RWPE2 (cell line): Measurements from ENCODE around the gene RELCH.

Source experiments
- ATAC-seq: fragments of 200-7000 bp; cut with Tn5 transposase; 3 replicates; pipeline ENCODE4 v1.9.1; 2021; ENCODE audit warnings: low read depth
- DNase-seq: peaks from one replicate; pipeline ENCODE4 v3.0.0-alpha.2; 2020; ENCODE audit warnings: low spot score
- H3K27ac ChIP-seq: fragments of 450-650 bp; 2 replicates; pipeline ENCODE4 v1.5.1; 2017; ENCODE audit warnings: mild to moderate bottlenecking; ENCODE audit not compliant: poor library complexity, severe bottlenecking
- H3K27me3 ChIP-seq: fragments of 250-450 bp; sonication (Bioruptor Pico); 2 replicates; pipeline ENCODE4 v1.5.1; 2021; ENCODE audit warnings: mild to moderate bottlenecking, moderate library complexity; ENCODE audit not compliant: insufficient read depth, poor library complexity, severe bottlenecking
- H3K36me3 ChIP-seq: fragments of 250-450 bp; sonication (Bioruptor Pico); 2 replicates; pipeline ENCODE4 v1.5.1; 2020; ENCODE audit warnings: low read depth, mild to moderate bottlenecking, moderate library complexity
- H3K4me1 ChIP-seq: fragments of 250-450 bp; sonication (Bioruptor Pico); 2 replicates; pipeline ENCODE4 v1.5.1; 2021; ENCODE audit warnings: mild to moderate bottlenecking, moderate library complexity; ENCODE audit not compliant: insufficient read depth, poor library complexity, severe bottlenecking
- H3K4me3 ChIP-seq: fragments of 250-450 bp; sonication (Bioruptor Pico); 2 replicates; pipeline ENCODE4 v1.5.1; 2021; ENCODE audit warnings: mild to moderate bottlenecking, moderate library complexity; ENCODE audit not compliant: severe bottlenecking
- H3K9me3 ChIP-seq: fragments of 250-450 bp; sonication (Bioruptor Pico); 2 replicates; pipeline ENCODE4 v1.5.1; 2021; ENCODE audit warnings: mild to moderate bottlenecking, moderate library complexity; ENCODE audit not compliant: severe bottlenecking
- CTCF ChIP-seq: fragments of 450-650 bp; IDR thresholded peaks from one replicate; pipeline ENCODE4 v1.5.1; 2017; ENCODE audit warnings: mild to moderate bottlenecking, moderate library complexity; ENCODE audit not compliant: poor library complexity, severe bottlenecking

The RELCH gene

GRCh38 chr18:62258616-62259015 lies 71.6 kb downstream of the RELCH start:
- Histone ChIP-seq H3K27me3 (no peaks in the 10 kb centered on the region), H3K27ac (no peak overlapping the region), H3K9me3 (no peaks in the 10 kb centered on the region), H3K4me1 (no peaks in the 10 kb centered on the region), H3K4me3 (no peak overlapping the region), H3K36me3 (peaks cover 81% of the 10 kb centered on the region)
- no peak for TF ChIP-seq CTCF
- DNase-seq (no peak), ATAC-seq (no peak)

- no peak for ATAC-seq
- Histone ChIP-seq H3K4me3 (no peak overlapping the region), H3K9me3 (no peaks in the 10 kb centered on the region), H3K36me3 (peaks cover 88% of the 10 kb centered on the region), H3K27ac (no peak overlapping the region), H3K27me3 (no peaks in the 10 kb centered on the region), H3K4me1 (no peaks in the 10 kb centered on the region)
- no peak for TF ChIP-seq CTCF
- no peak for DNase-seq
Observed at GRCh38 chr18:62262061-62262460, 75.0 kb downstream of the RELCH start.

- peaks cover 76% of the 10 kb centered on the region for H3K36me3 ChIP-seq
- no peak for DNase-seq
- no peak for ATAC-seq
Observed at GRCh38 chr18:62264984-62265383, 77.9 kb downstream of the RELCH start.

GRCh38 chr18:62277045-62277444 lies 90.0 kb downstream of the RELCH start:
- H3K4me1 ChIP-seq: peaks cover 18% of the 10 kb centered on the region
- no peak for TF ChIP-seq CTCF
- peaks cover 29% of the 10 kb centered on the region for H3K36me3 ChIP-seq

More at GRCh38 chr18:62264984-62265383, 77.9 kb downstream of the RELCH start:
- no peaks in the 10 kb centered on the region for H3K9me3 ChIP-seq
- no peak overlapping the region for H3K27ac ChIP-seq
- H3K4me3 ChIP-seq: no peak overlapping the region
- H3K4me1 ChIP-seq: no peaks in the 10 kb centered on the region
- no peaks in the 10 kb centered on the region for H3K27me3 ChIP-seq
- no peak for TF ChIP-seq CTCF

GRCh38 chr18:62279561-62279960 lies 92.5 kb downstream of the RELCH start:
- DNase-seq (no peak), ATAC-seq (no peak)
- H3K4me3 ChIP-seq: no peak overlapping the region
- peaks cover 25% of the 10 kb centered on the region for H3K4me1 ChIP-seq
- H3K27me3 ChIP-seq: no peaks in the 10 kb centered on the region
- TF ChIP-seq CTCF: no peak
- H3K36me3 ChIP-seq: peaks cover 24% of the 10 kb centered on the region
- H3K27ac ChIP-seq: no peak overlapping the region
- no peaks in the 10 kb centered on the region for H3K9me3 ChIP-seq

More at GRCh38 chr18:62277045-62277444, 90.0 kb downstream of the RELCH start:
- DNase-seq: no peak
- no peak overlapping the region for H3K4me3 ChIP-seq
- ATAC-seq: no peak
- no peaks in the 10 kb centered on the region for H3K27me3 ChIP-seq
- no peaks in the 10 kb centered on the region for H3K9me3 ChIP-seq
- H3K27ac ChIP-seq: no peak overlapping the region
